Stomach (tissue), 4 donors: ENCODE results near the gene CMKLR1.

Experiments used
- CTCF ChIP-seq, 7 experiments: fragments of 450-650 bp in 4 of 7; fragments of 200-600 bp in 3 of 7; sonication (generic) in 3 of 7; IDR thresholded peaks; one replicate each; pipeline ENCODE4 v1.5.1; 2016 to 2019; ENCODE audit warnings: antibody characterized with exemption in 7 of 7, control low read depth in 2 of 7, mild to moderate bottlenecking in 1 of 7
- EP300 ChIP-seq: sonication (generic); formaldehyde crosslinking; IDR thresholded peaks from one replicate; pipeline ENCODE4 v1.6.1; 2017; ENCODE audit warnings: antibody characterized with exemption
- POLR2A ChIP-seq, 4 donors: fragments of 450-650 bp; IDR thresholded peaks; one replicate each; pipeline ENCODE4 v1.6.1; 2016; ENCODE audit warnings: antibody characterized with exemption in 4 of 4, control low read depth in 2 of 4, mild to moderate bottlenecking in 1 of 4, moderate library complexity in 1 of 4
- POLR2AphosphoS5 ChIP-seq, 3 donors: sonication (generic); formaldehyde crosslinking; IDR thresholded peaks; one replicate each; pipeline ENCODE4 v1.6.1; 2016; ENCODE audit warnings: antibody characterized with exemption in 3 of 3

- TF ChIP-seq POLR2AphosphoS5 (IDR thresholded peaks at IDR 0.05) (no peak), POLR2A (IDR thresholded peaks at IDR 0.05) (no peak), EP300 (no peak), CTCF (IDR thresholded peaks at IDR 0.05) (no peak)
These were observed 28.3 kb upstream of the CMKLR1 start for GRCh38 chr12:108367436-108367835.
